DND-41 (cell line): Measurements from ENCODE around the gene BRD3.

Source experiments
- EZH2 ChIP-seq: IDR thresholded peaks from 3 replicates; pipeline ENCODE4 v1.6.1; 2012; ENCODE audit warnings: borderline replicate concordance, low read depth, mild to moderate bottlenecking, moderate library complexity, low read length, inconsistent platforms; ENCODE audit not compliant: severe bottlenecking
- TF ChIP-seq, protein P1 (sequence below): IDR thresholded peaks from 2 replicates; pipeline ENCODE4 v1.5.1; 2012; ENCODE audit warnings: borderline replicate concordance, low read length, moderate library complexity, mild to moderate bottlenecking; ENCODE audit not compliant: poor library complexity, severe bottlenecking; ENCODE audit errors: extremely low read depth

DNA sequence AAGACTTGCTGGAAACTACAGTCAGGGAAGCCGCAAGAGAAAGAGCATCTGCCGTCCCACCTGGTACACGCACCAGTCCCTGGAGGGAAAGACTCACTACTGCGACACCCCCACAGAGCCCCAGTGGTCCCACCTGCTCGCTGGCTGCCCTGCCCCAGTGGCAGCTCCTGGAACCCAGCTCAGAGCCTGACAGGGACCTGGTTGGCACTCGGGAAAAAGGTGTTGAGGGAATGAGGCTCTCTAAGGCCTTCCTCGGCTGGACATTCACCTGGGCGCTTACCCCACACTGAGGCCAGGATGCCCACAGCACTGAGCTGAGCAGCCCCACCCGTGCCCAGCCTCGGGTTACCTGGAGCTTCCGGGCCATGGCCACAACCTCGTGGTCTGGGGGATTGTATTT, 22.9 kb downstream of the BRD3 start:
- TF ChIP-seq, protein P1, sequence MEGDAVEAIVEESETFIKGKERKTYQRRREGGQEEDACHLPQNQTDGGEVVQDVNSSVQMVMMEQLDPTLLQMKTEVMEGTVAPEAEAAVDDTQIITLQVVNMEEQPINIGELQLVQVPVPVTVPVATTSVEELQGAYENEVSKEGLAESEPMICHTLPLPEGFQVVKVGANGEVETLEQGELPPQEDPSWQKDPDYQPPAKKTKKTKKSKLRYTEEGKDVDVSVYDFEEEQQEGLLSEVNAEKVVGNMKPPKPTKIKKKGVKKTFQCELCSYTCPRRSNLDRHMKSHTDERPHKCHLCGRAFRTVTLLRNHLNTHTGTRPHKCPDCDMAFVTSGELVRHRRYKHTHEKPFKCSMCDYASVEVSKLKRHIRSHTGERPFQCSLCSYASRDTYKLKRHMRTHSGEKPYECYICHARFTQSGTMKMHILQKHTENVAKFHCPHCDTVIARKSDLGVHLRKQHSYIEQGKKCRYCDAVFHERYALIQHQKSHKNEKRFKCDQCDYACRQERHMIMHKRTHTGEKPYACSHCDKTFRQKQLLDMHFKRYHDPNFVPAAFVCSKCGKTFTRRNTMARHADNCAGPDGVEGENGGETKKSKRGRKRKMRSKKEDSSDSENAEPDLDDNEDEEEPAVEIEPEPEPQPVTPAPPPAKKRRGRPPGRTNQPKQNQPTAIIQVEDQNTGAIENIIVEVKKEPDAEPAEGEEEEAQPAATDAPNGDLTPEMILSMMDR, result no peak
- no peak for TF ChIP-seq EZH2
